ENCODE data around the gene DHRS11.
A peak's percentile ranks its signal among the peaks of the same experiment; 100 is the strongest.

The DHRS11 gene

DNA sequence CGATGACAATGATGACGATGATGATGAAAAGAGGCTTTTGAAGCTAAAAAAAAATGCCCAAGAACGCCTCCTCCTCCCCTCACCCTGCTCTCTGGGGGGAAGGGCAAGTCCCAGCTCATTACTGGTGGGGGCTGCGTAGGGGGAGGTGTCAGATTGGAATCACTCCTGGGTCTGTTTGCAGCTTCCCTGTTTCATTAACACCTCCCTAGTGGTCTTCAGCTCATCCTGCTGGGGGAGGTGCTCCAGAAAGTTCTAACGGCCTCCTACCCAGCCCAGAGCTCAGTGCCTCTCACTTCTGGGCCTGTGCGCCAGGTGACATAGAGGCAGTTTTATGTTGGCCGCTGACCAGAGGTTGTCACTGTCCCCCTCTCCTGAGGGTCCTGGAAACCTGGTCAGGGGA lies 22.4 kb downstream of the DHRS11 start:
- no peak for DNase-seq (ENCODE audit: low spot score)

DNA sequence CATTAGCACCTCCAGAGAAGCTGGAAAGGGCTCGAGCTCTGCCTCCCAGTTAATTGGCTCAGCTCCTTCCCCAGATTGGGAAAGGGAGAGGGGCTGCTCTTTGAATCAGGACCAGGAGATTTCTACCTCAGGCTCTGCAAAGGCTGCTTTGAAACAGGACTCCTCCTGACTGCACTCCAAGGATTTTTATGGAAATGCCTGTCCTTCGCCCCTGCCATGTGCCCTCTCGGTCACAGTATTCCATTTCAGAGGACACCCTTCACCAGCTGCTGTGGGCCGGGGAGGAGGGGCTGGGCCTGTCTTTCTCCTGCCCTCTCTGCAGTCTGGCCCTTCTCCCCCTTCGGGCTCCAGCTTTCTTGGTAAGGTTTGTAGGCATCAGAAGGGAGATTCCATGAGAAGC lies 23.3 kb downstream of the DHRS11 start:
- DNase-seq (ENCODE audit: low spot score): no peak

DNA sequence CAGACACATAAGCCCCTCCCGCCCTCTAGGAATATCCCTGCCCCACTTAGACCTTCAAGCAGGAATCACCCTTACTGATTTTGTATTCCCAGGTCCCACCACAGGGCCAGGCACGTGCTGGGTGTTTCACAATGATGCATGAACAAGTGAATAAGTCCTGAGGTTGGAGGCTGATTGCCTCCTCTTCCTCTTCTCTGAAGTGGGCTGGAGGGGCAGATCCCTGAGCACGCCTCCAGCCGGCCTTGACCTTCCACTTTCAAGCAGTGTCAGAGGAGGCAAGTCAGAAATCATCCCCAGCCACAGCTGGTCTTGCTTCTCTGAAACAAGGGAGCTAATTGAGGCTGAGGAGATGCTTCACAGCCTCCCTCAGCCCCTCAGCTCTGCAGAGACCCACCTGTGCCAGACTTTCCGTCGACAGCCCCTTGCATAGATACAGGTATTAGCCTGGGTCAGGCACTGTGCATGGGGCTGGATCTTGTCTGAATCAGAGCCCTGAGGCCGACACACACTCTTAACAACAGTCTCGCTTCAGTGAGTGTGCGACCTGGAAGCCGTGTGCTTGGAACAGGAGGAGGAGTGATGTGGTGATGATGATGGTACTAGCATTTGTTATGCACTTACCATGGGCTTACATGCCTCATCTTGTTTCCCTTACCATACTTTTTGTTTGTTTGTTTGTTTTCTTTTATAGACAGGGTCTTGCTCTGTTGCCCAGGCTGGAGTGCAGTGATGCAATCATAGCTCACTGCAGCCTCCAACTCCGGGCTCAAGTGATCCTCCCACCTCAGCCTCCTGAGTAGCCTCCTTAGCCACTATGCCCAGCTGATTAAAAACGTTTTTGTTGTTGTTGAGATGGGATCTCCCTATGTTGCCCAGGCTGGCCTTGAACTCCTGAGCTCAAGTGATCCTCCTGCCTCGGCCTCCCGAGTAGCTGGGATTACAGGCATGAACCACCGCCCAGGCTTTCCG lies 24.7 kb downstream of the DHRS11 start:
- no peak for DNase-seq (ENCODE audit: low spot score)

DNA sequence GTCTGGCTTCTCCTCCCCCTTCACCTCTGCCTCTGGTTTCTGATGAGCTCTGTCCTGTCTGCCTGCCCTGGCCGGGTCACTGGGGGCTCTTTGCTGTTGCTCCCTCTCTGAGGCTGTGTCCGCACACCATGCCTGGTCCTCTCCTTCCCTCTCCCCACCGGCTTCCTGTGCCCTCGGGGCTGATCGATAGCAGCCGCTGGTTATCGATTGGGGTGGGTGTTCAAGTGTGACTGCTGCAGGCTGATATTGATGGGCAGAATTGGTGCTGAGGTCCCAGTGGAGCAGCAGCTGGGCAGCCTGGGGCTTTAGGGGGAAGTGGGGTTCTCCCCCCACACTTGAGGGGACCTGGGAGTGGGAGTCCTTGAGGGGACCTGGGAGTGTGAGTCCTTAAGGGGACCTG lies 26.1 kb downstream of the DHRS11 start:
- DNase-seq (ENCODE audit: low spot score): no peak

- DNase-seq (ENCODE audit: low spot score): no peak
Observed at GRCh38 chr17:36623281-36623680, 31.6 kb downstream of the DHRS11 start.

- DNase-seq (ENCODE audit: low spot score): no peak
Observed at GRCh38 chr17:36625188-36625587, 33.5 kb downstream of the DHRS11 start.

DNA sequence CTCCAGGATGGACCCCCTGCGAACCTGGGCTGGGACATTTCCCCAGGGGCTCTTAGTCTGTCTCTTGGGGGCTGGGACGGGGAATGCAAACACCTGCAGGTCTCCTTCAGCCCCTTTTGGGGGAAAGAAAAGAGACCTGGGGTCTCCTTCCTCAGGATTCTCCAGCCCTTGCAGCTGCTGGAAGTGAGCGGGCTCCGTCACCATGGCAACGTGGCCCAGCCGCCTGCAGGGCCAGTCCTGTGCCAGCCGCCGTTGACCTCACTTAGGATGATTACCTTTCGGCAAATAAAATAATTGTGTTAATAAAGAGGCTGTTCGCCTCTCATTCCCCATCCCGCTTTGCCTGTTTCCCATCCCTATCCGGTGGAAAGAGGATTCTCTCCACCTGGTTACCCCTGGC lies 35.4 kb downstream of the DHRS11 start:
- DNase-seq (ENCODE audit: low spot score): no peak

DNA sequence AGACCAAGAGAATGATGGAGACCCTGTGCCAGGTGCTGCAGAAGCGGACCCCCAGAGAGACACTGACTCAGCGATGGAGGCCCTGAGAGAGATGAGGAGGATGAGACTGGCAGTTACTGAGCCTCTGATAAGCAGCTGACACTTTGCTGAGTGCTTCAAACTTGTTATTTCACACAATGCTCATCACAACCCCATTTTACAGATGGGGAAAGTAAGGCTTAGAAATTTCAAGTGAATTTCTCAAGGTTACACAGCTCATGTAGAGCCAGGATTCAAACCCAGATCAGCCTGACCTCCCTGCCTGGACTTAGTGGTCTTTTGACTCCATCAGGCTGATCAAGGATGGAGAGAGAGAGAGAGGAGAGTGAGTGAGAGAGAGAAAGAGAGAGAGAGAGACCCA lies 36.9 kb downstream of the DHRS11 start:
- no peak for DNase-seq (ENCODE audit: low spot score)

DNA sequence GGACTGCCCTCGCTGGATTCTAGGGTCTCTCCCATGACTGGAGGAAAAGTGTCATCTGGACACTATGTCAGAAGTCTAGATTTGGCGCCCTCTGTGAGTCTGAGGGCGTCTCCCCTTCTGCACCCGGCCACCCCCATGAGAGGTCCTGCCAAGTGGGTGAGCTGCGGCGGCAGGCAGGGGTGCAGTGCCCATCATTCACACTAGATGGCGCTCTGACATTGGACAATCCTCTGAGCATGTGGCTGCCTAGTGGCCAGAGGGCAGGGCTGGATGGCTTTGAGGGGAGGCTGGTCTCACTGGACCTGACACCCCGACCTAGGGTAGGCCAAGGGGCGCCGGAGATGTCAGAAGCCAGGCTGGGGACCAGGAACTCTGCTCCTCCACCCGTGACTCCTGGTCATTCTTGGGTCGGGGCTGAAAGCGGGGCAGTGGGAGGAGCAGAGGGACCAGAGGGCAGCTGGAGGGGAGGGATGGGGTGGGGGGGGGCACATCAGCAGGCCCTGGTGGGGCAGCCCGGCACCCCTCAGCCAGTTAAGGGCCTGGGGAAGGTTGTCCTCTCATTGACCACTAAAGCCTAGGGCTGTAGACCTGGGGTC lies 37.7 kb downstream of the DHRS11 start:
- DNase-seq (ENCODE audit: low spot score): peak; percentile 57

- no peak for DNase-seq (ENCODE audit: low spot score)
Observed at GRCh38 chr17:36629970-36630502, 38.4 kb downstream of the DHRS11 start.

DNA sequence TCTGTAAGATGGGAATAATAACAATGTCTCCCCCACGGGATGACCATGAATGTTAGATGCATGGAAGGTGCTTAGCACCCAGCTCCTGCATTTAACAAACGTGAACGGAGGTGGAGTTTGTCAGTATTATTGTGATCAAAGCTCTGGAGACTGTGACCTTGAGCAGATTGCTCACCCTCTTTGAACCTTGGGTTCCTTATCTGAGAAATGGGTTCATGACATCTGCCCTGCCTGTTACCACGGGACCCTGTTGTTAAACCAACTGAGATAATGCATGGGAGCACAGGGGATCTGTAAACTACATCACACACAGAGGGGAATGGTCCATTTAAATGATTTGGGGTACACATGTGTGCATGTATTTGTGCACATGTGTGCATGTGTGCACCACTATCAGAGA lies 39.3 kb downstream of the DHRS11 start:
- DNase-seq (ENCODE audit: low spot score): no peak

DNA sequence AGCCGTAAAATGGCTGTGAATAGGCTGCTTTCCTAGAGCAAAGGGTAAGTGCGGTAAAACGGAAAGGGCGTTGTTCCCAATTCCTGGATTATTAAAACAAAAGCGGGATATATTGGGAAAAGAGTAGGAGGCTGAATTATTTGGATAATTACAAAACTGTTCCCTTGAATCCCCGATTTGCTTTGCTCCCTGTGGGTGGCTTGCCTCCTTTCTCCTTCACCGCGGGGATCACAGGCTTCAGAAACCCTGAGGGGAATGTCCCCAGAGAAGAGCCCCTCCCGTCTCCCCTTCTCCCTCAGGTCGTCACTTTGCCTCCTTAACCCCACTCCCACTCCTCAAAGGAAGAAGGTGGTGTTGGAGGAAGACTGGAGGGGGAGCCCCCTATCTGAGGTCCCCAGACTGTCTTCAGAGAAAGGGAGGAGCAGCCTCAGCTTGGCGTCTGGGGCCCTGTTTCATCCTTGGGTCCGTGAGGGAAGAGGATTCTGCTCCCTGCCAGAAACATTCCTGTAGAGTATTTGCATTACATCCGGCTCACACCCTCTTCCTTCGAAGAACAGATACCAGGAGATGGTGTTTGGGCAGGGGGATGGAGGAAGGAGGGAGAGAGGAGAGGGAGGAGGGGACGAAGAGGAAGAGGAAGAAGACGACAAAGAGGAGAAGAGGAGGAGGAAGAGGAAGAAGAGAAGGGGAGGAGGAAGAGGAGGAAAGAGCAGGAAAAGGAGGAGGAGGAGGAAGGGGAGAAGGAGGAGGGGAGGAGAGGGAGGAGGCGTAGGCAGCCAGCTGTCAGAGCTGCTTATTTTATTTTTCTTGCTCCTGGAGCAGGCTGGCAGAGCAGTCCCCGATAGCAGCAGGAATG lies 41.5 kb downstream of the DHRS11 start:
- no peak for DNase-seq (ENCODE audit: low spot score)

DNA sequence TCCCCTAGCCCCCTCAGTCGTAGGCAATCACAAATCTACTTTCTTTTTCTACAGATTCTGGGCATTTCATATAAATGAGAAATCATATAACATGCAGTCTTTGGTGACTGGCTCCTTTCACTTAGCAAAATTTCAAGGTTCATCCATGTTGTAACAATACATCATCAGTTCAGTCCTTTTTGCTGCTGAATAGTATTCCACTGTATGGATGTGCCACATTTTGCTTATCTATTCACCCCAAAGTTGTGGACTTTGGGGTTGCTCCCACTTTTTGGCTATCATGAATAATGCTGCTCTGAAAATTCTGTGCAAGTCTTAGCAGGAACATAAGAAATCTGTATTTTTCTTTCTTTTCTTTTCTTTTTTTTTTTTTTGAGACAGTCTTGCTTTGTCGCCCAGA lies 48.7 kb downstream of the DHRS11 start:
- DNase-seq (ENCODE audit: low spot score): no peak

- no peak for DNase-seq (ENCODE audit: low spot score)
Observed at GRCh38 chr17:36640836-36641235, 49.2 kb downstream of the DHRS11 start.

DNA sequence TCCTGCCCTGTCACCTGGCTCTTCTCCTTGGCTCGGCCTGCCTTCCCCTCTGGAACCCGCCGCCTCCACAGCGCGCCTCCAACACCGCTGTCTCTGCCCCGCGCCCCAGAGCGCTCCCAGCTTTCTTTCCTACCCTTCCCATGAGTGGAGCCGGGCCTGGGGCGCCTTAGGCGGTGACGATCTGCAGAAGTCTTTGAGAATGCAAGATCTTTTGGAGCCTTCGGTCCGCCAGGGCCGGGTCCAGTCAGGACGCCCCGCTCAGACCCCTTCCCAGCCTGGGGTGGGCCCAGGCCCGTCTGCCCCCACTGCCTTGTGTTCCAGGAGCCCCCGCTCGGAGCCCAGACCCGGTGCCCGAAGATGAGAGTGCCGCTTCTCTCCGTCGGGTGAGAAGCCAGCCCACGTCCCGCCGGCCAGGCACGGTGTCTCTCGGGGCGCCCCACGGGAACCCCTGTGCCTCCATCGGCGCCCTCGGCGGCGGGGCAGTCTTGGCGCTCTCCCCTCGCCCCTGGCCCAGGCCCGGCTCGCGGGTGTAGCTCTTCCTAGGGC lies 49.7 kb downstream of the DHRS11 start:
- no peak for DNase-seq (ENCODE audit: low spot score)

GRCh38 chr17:36641877-36642845 lies 50.5 kb downstream of the DHRS11 start:
- DNase-seq (ENCODE audit: low spot score): no peak

GRCh38 chr17:36643086-36643685 lies 51.5 kb downstream of the DHRS11 start:
- DNase-seq (ENCODE audit: low spot score): no peak

DNA sequence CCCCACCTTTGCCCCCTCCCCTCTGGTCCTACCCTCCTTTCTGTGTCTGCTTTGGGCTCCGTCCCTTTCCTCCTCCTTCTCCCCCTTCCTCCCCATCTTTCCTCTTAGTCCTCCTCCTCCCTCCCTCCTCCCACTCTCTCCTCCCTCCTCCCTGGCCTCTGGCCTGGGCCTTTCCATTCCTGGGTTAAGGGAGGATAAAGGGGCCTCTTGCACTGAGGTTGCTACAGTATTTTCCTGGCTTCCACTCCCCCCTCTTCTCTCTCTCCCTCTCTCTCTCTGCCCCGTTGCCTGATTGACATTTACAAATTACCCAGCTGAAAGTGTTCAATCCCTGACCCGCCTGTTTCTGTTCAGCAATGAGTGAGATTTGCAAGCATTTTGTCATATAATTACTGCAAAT lies 53.7 kb downstream of the DHRS11 start:
- no peak for DNase-seq (ENCODE audit: low spot score)

DNA sequence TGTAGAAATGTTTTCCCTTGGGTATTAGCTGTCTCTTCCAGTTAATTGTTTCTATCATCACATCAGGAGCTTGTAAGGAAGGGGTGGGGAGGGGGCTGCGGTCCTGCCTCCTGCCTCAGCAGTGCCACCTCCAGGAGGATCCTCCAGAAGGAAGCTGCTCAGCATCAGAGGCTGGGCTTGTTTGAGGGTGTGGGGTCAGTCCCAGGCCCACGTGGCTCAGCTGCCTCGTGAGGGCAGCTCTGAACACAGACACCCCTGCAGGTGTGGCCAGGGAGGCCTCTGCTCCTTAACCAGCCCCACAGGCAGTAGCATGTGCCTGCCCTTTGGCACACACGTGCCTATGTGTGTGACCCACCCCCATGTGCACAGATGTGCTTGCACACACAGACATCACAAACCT lies 56.0 kb downstream of the DHRS11 start:
- DNase-seq (ENCODE audit: low spot score): no peak

DNA sequence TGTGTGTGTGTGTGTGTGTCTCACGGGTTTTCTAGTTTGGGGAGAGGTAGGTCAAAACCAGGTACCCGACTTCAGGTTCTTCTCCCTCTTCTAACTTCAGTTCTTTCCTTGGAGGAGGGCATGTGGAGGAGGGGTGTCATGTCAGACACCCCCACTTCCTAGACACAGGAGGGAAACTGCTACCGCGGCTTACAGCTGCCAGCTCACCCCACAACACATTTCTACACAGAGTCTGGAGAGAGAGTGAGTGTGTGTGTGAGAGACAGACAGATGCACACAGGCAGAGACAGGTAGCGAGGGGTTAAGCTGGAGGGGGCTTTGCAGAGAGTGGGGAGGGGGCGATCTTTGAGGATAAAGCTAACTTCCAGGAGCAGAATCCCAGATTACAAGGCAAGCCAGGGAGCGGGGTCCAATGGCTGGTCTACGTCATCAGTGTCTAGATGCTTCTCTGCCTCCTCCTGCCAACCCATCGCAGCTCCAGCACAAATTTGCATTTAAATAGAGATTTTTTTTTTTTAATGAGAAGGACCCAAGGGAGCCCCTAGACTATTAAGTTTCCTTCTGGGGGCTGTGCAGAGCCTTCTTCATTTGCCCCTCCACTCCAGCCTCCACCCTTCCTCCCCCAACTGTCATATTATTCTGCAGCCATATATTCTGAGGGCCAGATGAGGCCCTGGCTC lies 58.6 kb downstream of the DHRS11 start:
- DNase-seq (ENCODE audit: low spot score): no peak
